8988T (cell line): ENCODE results near the gene ADH1B.
"Not testable (repeated sequence)": the region's sequence is repeated elsewhere in the genome, so short reads cannot be mapped to it uniquely, and the experiment has no call there.

Experiments used
- DNase-seq: peaks from one replicate; pipeline ENCODE4 v3.0.0; 2011

The ADH1B gene

DNA sequence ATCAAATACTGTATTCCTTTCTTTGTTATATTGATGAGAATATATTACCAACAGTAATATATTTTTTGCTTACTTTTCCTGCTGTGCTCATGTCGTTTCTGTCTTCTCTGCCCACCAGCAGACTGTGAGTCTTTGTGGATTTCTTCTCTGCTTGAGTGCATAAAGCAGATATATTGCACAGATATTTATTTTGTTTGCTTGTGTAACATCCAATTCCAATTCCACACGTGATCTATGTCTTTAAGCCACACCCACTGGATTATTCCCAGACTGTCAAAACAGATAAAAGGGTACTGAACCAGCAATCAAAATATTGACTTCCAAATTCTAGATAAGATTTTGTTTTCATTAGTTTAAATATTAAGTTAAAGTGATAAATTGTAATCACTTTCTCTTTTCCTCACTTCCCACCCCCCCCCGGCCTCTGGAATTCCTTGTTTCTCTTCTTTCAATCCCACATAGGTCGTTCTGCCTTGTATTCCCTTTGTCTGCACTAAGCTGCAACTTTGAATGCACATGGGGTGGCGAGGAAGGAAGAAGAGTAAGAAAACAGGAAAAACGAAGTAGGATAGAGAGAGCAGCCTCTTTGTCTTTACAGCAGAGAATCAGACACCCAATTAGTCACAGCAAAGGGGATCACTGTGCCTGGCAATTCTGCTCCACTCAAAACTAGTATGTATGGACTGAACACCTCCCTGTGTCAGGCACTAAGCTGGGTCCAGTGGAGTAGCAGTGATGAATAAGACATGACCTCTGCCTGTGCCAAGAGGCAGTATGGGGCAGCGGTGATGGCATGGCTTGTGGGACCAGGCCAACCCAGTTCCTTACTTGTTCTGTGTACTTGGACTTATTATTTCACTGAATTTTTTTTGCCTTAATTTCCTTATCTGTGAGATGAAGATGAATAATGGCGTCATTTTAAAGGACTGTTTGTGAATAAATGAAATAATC, at the start of gene ADH1B:
ADH1B (minus strand) TSS at position 161 of the 951 bp plus-strand sequence; CDS start at position 91, 70 bp downstream.
- no peak for DNase-seq

DNA sequence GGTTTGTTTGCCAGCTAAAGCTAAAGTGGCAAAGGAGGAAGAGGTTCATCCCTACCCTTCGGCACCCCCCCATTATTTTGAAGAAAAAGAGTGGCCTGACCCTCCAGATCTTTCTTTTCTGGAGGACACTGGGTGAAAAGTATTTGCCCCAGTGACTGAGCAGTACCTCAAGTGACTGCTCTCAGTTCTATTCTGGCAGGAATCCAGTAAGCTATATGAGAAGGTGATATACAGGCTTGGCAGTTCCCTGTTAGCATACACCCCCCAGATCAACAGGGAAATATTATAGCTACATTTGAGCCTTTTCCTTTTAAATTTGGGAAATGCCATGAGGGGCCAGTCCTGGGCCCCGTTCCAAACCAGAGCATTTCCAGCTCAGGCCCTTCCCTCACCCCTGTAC, 46.6 kb upstream of the ADH1B start:
- DNase-seq, result not testable (repeated sequence)

DNA sequence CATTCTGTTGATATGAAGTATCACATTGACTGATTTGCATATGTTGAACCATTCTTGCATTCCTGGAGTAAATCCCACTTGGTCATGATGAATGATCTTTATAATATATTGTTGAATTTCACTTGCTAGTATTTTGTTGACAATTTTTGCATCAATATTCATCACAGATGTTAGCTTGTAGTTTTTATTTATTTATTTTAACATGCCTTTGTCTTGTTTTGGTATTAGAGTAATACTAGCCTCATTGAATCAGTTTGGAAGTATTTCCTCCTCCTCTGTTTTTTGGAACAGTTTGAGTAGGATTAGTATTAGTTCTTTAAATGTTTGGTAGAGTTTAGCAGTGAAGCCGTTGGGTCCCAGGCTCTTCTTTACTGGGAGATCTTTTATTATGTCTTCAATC, 45.3 kb upstream of the ADH1B start:
- no peak for DNase-seq

DNA sequence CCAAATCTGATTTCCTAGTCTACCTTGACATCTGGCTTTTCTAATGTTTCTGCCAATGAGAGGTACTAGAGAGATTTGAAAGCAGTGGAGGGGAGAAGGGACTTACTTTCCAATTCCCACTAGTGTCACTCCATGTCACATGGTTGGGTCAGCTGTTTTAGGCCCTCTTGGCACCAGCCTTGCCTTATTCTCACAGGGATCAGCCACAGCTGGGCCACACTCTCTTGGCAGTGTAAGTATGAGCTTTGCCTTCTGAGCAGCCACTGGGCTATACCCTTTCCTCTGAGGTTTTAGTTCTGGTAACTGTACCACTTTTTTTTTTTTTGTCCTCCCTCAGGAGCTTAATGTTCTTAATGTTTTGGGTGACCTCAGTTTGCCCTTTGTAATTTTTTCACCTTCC, 41.6 kb upstream of the ADH1B start:
- no peak for DNase-seq

DNA sequence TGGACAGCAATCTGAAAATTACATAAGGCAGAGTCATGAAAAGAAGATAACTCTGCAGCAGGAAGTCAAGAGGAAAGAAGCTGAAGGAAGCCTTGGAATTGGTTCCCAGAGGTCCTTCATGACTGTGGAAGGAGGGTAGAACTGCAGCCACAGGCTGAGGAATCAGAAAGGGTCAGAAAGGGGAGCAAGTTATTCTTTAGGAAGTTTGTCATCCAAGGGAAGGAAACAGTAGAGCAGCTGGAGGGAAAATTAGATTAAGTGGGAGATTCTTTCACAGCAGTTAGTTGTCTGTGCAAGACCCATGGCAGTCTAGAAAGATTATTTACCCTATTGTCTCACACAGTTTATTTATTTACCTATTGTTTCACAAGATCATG, 40.7 kb upstream of the ADH1B start:
- DNase-seq, result no peak

DNA sequence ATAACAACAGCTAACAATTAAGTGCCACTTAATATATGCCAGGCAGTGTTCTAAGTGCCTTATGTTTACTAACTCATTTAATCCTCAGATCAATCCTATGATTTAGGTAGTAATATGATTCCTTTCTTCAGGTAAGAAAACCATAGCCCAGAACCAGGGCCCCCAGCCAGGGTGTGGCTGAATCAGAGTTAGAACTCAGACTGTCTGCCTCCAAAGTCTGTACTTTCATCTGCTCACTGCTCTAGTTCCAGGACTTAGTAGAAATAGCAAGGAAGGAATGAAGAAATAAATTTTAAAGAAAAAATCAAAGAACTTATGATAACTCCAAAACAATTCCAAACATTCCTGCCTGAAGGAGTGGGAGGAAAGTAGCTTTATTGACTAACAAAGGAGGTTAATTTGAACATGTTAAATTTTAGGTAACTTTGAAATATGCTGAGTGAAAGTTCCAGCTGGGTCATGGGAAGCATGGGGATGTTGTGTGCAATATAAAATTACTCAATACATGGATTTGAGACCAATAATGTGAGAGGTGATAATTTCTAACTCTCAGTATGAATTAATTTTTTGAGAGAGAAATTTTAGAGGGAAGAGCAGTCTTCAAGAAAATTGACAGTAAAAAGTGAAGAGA, 40.2 kb upstream of the ADH1B start:
- no peak for DNase-seq

DNA sequence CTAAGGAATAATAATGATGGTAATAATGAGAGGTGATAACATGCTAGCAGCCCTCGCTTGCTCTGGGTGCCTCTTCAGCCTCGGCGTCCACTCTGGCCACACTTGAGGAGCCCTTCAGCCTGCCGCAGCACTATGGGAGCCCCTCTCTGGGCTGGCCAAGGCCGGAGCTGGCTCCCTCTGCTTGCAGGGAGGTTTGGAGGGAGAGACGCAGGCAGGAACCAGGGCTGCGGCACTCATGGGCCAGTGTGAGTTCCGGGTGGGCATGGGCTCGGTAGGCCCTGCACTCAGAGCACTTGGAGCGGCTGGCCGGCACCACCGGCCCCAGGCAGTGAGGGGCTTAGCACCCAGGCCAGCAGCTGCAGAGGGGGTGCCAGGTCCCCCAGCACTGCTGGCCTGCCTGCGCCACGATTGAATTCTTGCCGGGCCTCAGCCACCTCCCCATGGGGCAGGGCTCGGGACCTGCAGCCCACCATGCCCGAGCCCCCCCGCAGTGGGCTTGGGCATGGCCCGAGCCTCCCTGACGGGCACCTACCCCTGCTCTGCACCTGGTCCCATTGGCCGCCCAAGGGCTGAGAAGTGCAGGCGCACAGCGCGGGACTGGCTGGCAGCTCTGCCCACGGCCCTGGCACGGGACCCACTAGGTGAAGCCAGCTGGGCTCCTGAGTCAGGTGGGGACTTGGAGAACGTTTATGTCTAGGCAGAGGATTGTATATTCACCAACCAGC, 38.4 kb upstream of the ADH1B start:
- DNase-seq, result no peak

DNA sequence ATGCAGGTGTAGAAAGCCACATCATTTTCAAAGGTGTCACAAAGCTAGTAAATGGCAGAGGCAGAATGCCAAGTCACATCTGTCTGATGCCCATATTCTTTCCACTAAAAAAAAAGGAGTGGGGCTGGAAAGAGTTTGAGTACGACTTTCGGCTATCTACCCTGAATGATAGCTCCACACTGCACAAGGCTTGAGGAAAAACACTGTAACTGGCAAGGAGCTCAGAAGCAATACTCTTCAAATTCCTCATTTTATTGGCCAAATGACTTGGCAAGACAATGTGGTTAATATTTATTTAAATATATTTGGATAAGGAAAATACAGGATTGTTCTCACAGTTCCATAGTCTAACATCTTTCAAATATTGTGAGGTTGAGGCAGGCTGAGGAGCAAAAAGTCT, 36.7 kb upstream of the ADH1B start:
- no peak for DNase-seq

DNA sequence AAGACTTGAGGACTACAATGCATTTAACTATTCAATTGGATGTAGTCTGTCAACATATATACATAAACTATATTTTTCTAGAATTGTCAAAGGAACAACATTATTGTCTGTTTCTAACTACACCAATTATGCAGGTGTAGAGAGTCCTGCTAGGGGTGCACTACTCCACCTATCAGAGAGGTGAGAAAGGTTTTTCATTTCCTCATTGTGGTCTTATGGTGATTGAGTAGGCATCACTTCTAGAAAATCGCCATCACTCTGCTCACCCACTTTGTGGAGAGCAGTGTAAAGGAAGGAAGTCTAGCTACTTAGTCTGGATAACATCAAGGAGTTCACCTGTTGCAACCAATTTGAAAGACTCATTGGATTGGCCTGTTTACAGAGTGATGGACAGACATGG, 35.8 kb upstream of the ADH1B start:
- no peak for DNase-seq

DNA sequence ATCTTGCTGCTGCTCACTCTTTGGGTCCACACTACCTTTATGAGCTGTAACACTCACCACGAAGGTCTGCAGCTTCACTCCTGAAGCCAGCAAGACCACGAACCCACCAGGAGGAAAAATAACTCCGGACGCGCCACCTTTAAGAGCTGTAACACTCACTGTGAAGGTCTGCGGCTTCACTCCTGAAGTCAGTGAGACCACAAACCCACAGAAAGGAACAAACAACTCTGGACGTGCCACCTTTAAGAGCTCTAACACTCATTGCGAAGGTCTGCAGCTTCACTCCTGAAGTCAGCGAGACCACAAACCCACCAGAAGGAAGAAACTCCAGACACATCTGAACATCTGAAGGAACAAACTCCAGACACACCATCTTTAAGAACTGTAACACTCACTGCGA, 34.9 kb upstream of the ADH1B start:
- DNase-seq, result not testable (repeated sequence)

DNA sequence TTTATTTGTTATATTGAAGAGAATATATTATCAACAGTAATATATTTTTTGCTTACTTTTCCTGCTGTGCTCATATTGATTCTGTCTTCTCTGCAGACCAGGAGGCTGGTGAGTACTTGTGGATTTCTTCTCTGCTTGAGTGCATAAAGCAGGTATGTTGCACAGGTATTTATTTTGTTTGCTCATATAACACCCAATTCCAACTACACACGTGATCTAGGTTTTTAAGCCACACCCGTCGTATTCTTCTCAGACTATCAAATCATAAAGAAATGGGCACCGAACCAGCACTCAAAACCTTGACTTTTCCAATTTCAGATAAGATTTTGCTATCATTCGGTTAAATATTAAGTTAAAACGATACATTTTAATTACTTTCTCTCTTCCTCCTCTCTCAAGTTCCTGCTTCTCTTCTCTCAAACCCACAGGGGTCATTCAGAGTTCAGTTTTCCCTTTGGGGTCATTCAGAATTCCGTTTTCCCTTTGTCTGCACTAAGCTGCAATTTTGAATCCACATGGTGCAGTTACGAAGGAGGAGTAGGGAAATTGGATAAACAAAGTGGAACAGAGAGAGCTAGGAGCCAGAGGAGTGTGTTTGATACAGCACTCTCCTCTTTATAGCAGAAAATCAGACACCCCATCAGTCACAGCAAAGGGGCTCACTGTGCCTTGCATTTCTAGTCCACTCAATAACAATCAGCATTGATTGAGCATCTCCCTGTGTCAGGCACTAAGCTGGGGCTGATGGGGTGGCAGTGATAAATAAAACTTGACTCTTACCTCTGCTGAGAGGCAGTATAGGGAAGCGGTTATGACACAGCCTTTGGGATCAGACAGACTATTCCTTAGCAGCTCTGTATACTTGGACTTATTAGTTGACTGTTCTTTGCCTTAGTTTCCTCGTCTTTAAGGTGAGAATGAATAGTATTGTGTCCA, 31.7 kb upstream of the ADH1B start, which contains the start of gene ADH1C:
ADH1C (minus strand) TSS at position 145 of the 936 bp plus-strand sequence; CDS start at position 74, 71 bp downstream.
- DNase-seq, result no peak

DNA sequence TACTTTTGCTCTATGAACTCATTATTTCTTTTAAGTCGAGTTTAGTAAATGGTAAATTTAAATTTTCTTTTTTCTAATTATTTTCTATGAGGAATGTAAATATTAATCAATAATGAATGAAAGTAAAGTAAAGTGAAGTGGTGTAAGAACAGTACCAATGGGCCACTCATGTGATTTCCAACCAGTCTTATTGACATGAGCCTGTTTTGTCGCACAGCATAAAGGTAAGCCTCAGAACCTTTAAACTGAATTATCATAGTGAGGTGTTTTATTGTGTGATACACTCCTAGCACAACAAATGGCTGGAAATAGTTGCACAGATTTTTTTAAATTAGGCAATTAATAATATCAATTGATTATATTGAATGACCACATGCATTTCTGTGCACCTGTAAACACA, 30.3 kb upstream of the ADH1B start:
- DNase-seq, result no peak

DNA sequence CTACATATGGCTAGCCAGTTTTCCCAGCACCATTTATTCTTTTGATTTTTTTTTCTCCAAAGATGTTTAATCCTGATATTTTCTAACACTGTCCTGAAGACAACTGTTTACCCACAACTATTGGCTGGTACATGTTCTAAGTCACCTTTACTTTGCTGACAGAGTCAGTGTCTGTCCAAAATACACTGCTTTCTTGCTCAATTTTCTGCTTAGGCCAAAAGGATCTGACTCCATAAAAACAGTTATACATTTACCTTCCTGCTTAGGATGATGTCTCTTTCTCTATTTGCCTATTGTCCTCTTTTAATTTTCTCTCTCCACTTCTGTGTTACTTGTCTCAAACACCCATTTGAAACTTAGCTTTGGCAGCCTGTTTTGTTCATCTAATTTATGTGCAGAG, 28.1 kb upstream of the ADH1B start:
- DNase-seq, result no peak

DNA sequence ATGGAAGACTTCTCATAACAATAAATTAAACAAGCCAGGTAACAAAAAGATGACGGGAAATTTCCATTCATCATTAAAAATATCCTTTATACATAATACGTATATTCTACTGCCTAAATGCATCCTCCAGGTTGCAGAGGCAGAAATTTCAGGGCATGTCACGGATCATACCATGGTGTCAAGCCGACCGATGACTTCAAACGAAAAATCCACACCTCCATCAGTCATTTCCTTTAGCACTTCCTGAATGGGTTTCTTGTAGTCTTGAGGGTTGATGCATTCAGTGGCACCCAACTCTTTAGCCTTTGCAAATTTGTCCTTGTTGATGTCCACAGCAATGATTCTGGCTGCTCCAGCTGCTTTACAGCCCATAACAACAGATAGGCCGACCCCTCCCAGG, 21.4 kb upstream of the ADH1B start:
- not testable (repeated sequence) for DNase-seq

DNA sequence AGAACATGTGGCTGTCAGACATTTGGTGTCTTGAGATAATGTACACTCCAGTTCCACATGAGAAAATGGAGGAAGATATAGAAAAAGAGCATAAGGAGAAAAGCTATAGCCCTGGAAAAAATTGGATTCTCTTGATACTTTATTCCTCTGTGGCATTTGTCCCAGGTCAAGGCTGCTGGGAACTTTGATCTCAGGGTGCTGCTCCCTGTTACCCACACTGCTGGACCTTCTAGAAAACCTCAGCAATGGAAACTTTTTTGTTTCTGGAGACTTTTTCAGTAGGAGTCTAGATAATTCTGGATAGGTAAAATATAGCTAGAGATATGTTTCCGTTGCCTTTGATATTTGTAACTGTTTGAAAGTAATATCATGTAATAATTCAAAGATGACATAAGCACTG, 20.2 kb upstream of the ADH1B start:
- DNase-seq, result no peak

DNA sequence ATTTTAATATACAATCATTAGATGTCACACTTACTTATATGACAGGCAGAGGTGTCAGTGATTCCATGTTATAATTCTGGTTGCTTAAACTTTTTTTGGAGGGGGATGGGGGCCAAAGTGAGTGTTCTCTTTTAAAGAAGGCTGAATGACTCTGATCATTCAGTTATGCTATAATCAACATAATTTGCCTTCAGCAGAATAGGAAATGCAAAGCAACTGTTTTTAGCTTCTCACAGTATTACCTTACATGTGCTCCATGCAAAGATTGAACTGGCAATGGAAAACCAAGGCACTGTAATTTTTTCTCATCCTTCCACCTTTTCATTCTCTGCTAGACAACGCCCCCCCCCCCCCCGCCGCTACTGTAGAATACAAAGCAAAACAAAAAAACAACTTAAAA, 18.0 kb upstream of the ADH1B start:
- no peak for DNase-seq

DNA sequence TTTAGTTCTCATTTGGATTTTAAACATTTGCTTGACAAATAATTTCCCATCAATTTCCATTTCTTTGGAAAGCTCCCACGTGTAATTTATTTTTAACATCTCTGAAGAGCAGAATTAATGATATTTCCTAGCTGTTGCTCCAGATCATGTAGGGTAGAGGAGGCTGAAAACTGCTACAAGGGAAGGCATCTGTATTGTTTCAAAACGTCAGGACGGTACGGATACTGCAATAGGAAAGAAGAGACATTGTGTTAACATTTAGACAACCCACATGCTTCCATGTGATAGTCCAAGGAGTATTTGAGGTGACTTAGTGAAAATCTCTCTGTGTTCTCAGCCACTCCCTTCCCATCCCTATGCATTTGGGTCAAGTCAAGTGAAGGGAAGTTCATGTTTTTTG, 15.4 kb upstream of the ADH1B start:
- no peak for DNase-seq

DNA sequence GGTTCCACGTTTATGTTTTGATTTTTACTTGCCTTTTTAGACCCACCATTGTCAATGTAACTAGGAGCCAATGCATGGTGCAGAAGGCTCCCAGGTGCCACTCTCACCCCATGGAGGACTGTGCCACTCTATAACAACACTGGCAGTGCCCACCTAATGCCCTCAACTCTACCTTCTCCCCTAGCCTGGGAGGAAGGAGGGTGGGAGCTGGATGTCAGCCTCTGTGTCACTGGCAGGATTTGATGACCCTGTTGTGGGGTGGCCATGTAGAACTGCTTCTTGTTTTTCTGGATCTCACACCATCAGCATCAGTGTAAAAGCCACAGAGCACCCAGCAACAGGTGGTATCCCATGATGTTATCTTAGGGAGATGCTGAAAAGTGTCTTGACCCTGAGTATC, 13.7 kb upstream of the ADH1B start:
- no peak for DNase-seq

DNA sequence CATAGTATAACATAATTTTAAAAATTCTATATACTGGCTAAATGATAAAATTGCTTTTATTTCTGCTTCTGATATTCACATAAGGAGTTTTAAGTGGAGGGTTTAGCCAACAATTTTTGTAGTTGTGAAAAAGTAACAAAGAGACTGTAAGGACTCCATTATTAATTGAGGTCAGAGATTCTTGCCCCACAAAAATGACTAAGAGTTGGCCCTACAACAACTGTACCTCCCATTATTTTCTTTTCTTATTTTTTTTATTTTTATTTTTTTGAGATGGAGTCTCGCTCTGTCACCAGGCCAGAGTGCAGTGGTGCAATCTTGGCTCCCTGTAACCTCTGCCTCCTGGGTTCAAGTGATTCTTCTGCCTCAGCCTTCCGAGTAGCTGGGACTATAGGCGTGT, 9.4 kb upstream of the ADH1B start:
- no peak for DNase-seq

DNA sequence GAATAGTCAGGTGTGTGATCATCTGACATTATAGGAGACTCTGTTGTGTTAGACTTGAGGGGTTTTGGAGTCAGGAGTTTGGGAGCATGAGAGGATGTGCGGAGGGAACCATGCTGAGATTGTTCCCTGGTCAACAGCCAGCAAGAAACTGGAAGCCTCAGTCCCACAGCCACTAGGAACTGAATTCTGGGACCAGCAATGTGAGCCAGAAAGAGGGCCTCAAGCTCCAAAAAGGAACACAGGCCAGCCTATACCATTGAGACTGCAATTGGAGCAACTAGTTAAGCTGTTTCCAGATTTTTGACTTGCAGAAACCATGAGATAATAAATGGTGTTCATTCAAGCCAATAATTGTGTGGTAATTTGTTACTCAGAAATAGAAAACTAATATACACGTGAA, 8.7 kb upstream of the ADH1B start:
- DNase-seq, result no peak

DNA sequence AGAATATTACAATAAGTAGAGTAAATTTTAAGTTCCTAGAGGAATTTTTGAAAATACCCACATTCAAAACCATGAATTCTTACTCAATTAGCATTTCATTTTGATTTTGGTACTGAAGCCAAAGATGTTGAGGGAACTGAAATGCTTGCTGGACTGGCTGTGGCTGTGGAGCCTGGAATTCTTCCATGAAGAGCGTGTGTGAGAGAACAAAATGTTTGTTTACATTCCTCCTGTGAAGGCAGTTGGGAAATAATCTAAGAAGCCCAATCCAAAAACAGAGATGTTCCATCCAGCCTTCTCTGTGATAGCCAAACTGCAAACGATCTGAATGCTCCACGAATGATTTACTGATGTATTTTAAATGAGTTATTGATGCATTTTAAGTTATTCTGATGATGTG, 3.8 kb upstream of the ADH1B start:
- DNase-seq, result no peak

DNA sequence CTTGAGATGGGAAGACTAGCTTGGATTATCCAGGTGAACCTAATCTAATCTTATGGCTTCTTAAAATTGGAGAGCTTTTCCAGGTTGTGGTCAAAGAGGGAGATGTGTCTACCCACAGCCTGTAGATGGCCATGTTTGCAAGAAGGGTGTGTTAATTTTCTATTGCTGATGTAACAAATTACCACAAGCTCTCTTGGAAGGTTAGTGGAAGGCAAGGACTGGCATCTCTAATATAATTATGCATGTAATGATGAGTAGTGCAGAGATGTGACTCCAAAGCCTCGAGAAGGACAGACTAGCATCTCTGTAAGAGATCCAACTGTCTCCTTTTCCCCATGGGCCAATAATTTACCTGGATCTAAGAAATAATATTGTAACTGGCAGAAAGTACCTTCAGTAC, 3.2 kb upstream of the ADH1B start:
- DNase-seq, result no peak

DNA sequence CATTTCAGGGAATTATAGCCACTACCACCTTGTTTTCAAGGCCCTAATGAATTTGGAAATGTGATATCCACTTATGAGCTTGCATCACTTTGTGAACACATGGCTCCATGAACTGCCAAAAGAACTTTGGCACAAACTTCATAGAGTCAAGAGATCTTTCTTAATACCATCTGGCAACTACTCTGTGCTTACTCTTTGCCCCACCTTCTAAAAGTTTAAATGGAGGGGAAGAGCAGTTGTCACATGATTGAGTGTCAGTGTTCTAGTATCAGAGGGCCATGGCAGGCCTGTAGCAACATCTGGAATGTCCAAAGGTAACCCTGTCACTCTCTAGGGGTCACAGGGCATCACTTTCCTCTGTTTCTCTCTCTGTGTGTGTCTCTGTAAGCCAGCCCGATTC, 2.6 kb upstream of the ADH1B start:
- DNase-seq, result no peak
